PC-3 (cell line): ENCODE data around the gene LRRTM3.

ENCODE experiments used
- EZH2 ChIP-seq: fragments of 300-600 bp; sonication (generic); IDR thresholded peaks from one replicate; pipeline ENCODE4 v1.6.1; 2017; ENCODE audit warnings: antibody characterized with exemption, mild to moderate bottlenecking, low read length; ENCODE audit not compliant: unreplicated experiment
- EZH2phosphoT487 ChIP-seq: fragments of 300-600 bp; sonication (generic); IDR thresholded peaks from 2 replicates; pipeline ENCODE4 v1.6.1; 2018; ENCODE audit warnings: mild to moderate bottlenecking, antibody characterized with exemption, low read length, borderline replicate concordance
- TF ChIP-seq, protein P1 (sequence below): fragments of 300-600 bp; sonication (generic); conservative IDR thresholded peaks from 2 replicates; pipeline ENCODE4 v1.5.1; 2017; ENCODE audit warnings: antibody characterized with exemption, low read depth, mild to moderate bottlenecking, low read length

DNA sequence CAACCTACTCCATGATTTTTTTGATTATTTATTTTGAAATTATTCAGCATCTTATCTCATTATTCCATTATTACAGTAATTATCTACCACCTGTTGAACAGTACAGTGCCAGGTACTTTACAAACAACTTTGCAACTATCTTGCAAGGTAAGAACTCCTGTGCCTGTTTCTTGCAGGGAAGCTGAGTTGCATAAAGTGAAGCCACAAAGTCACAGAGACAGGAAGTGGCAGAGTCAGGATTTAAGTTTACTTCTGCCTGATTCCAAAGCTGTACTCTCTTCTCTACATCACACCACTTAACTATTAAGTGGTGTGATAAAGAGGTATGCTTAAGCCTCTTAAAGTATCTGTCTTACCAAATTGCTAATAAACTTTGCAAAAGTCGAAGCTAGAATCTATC lies 80.1 kb downstream of the LRRTM3 start:
- TF ChIP-seq, protein P1, sequence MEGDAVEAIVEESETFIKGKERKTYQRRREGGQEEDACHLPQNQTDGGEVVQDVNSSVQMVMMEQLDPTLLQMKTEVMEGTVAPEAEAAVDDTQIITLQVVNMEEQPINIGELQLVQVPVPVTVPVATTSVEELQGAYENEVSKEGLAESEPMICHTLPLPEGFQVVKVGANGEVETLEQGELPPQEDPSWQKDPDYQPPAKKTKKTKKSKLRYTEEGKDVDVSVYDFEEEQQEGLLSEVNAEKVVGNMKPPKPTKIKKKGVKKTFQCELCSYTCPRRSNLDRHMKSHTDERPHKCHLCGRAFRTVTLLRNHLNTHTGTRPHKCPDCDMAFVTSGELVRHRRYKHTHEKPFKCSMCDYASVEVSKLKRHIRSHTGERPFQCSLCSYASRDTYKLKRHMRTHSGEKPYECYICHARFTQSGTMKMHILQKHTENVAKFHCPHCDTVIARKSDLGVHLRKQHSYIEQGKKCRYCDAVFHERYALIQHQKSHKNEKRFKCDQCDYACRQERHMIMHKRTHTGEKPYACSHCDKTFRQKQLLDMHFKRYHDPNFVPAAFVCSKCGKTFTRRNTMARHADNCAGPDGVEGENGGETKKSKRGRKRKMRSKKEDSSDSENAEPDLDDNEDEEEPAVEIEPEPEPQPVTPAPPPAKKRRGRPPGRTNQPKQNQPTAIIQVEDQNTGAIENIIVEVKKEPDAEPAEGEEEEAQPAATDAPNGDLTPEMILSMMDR: no peak
- TF ChIP-seq EZH2 (no peak), EZH2phosphoT487 (no peak)
